Measurements from ENCODE around the gene PLK5.
"Not testable (repeated sequence)": the region's sequence is repeated elsewhere in the genome, so short reads cannot be mapped to it uniquely, and the experiment has no call there.

Gene PLK5

DNA sequence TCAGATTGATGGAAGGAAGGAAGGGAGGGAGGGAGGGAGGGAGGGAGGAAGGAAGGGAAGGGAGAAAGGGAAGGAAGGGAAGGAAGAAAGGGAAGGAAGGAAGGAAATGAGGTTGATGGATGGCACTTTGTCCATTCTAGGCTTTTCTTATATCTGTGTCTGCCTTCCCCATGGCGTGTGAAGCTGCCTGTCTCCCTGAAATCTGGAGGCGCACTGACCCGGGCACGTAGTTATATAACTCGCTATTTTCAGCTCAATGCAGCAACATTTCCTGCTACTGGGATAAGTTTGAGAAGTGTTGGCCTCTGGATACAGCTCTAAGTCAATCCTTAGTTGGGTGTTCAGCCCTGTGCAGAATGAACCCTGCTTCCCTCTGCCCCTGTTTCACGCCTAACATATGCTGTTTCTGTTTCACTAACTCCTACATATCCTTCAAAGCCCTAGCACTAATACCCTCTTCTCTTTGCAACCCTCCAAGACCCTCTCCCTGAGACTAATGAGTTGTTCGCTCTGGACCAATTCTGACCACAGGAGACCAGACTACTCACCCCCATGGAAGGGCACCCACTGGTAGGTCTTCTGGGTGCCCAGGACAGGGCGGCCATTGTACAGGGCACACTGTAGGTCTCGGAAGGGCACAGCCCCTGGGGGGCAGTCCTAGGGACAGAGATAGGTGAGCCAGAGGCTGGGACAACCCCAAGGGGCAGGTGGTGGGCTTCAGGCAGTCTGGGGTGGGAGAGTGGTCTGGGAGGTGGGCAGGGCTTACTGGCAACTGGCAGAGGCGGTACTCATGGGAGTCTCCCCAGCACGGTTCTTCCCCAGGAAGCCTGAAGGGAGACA, 14.1 kb upstream of the PLK5 start:
- no peak for DNase-seq

DNA sequence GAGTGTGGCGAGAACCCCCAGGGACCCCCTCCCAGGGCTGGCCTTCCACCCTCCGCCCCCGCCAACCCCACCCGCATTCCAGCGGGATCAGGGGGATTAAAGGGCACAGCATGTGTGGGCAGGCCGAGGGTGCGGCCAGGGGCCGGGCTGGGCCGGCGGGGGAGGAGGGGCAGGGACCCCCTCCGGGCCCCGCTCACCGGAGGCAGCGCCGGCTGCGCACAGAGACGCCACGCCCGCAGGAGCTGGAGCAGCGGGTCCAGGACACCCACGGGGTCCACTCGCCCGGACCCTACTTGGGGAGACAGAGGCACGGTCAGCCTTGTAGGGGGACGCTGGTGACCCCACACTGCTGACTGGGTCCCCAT, 13.5 kb upstream of the PLK5 start:
- DNase-seq: no peak

DNA sequence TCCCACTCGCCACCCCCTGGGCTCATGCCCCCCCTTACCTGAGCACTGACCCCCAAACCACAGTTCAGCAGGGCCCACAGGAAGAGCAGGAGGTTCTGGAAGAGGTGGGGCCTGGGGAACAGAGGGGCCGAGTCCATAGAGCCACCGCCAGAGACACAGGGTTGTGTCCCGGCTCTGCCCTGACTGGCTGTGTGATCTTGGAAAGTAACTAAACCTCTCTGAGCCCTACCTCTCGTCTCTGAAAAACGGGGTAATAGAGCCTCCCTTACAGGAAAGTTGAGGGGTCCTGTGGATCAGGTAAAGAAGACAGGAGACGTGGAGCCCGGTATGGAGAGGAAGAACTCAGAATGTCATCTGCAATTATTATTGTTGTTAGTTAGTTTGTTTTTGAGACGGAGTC, 13.1 kb upstream of the PLK5 start:
- DNase-seq: no peak

DNA sequence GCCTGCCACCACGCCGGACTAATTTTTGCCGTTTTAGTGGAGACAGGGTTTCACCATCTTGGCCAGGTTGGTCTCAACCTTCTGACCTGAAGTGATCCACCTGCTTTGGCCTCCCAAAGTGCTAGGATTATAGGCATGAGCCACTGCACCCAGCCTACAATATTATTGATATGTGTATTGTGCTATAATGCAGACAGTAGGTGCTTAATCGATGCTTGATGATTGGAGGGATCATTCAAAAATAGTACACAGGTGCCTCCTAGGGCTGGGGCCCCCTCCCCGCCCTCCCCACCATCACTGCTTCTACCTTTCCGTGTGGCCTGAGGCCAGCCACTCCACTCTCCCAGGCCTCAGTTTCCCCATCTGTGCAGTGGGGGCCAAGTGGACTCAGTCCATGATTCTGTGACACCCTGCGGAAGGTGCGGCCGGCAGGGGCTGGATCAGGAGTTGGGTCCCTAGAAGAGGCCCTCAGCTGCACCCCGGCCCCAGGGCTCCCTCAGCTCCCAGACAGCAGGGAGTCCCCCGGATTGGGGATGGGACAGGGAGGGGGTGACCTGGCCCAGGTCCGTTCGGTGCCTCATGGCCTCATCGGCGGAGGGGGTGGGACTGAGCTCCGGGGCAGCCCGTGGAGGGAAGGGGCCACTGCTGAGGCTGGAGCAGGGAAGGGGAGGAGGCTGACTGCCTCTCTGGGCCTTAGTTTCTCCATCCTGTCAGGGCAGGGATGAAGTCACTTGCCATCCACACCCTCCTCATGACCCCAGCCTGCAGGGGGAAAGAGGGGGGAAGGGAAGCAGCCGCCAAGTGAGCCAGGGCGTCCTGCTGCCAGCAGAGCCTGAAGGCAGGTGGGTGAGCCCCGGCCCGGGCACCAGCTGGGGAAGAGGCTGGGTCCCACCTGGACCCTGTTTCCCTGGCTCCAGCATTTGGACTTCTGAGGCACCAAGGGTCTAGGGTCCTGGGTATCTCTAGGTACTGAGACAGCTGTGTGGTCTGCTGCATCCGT, 12.3 kb upstream of the PLK5 start:
- DNase-seq: peak; percentile 31

DNA sequence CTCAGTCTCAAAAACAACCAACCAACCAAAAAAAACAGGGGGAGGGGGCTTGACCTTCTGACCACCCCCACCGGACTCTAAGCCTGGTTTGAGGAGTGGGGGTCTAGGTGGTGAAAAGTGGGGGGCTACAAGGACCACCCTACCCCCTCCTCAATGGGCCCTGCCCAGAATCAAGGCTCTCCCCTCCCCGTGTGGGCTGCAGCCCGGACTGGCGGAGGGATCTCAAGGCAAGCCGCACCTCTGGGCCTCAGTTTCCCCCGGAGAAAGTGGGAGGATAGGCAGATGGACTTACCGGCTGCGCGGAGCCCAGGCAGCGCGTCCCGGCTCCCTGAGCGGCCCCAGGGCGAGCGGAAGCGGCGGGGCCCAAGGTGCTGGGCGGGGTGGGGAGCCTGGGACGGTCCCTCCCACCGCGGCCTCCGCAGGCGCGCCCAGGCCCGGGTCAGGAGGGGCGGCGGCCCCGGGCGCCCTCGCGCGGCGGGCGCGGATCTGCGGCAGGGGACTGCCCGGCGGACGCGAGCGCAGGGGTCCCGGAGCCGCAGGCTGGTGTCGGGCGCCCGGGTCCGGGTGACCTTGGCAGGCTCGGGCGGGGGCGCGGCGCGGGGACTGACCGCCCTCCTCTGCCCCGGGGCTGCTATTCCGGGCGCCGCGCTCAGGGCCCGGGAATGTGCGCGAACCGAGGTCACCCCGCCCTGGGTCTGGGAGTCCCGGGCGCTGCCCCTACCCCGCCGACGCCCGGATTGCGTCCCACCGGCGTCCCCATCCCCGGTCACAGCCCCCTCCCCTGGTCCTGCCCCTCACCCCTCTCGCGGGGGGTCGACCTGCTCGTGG, 11.0 kb upstream of the PLK5 start, which contains the start of gene ADAMTSL5:
TSS of gene ADAMTSL5 (minus strand) at position 349 of the 828 bp plus-strand sequence. CDS start 2,076 bp downstream, outside the sequence.
- DNase-seq: peak; percentile 89

DNA sequence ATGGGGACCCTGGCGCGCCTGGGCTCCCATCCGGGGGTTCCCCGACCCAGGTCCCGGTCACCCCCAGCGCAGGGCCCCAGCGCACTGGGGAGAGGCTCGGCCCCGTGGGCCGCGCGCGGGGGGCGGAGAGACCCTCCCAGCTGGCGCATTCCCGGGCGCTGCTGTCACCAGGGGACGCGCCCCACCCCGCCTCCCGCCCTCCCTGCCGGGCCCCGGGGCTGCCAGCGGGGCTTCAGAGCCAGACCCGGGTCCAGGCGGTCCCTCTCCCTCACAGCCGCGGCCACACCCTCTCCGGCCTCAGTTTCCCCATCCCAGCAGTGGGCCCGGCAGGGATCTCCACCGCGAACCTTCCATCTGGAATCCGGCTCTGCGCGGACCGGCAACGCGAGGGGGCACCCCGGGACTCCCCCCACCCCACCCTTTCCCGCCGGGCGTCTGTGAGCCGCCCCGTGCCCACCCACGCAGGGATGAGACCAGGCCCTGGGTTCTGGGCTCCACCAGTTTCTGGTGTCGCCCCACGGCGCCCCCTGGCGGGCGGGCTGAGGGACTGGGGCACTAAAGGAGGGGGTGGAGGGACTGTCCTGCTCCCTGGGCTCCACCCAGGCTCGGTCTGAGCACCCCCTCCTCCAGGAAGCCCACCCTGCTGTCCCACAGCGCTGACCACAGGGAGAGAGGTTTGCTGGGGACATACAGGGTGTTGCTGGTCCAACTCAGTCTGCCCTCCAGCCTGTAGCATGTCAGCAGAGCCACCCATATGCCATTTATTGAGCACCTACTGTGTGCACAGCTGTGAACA, 10.2 kb upstream of the PLK5 start:
- DNase-seq: peak; percentile 83

DNA sequence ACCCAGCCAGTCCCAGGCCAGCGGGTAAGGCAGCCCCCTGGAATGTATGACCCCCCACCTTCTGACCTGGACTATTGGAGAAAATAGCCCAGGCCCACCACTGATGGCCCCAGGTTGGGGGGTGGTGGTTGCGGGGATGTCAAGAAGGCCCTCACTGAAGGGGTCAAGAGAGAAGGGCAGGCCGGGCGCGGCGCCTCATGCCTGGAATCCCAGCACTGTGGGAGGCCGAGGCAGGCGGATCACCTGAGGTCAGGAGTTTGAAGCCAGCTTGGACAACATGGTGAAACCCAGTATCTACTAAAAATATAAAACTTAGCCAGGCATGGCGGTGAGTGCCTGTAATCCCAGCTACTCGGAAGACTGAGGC, 9.6 kb upstream of the PLK5 start:
- DNase-seq: no peak

DNA sequence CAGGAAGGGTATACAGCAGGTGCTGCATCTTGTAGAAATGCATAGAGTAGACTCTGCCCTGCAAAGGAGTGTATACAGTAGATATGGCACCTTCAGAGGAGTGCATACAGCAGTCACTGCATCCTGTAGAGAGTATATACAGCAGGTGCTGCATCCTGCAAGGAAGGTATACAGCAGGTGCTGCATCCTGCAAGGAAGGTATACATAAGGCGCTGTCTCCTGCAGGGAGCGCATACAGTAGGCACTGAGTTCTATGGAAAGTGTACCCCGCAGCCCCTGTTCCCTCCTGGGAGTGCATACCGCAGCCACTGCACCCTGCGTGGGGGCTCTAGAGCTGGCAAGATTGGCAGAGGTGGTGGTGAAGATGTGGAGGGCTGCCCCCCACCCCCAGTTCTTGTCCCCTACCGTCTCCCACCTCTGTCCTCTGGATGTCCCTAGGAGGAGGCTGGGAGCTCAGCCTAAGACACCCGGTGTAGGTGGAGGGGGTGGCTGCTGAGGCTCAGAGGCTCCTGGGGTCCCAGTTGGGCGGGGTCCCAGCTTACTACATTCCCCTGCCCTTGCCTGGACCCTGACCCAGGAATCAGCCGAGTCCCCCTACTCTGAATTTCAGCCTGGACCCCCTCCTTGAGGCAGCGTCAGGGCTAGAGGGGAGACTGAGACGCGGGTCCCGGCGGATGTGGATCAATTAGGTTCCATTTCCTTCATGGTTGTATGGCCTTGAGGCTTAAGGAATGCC, 8.7 kb upstream of the PLK5 start:
- no peak for DNase-seq

DNA sequence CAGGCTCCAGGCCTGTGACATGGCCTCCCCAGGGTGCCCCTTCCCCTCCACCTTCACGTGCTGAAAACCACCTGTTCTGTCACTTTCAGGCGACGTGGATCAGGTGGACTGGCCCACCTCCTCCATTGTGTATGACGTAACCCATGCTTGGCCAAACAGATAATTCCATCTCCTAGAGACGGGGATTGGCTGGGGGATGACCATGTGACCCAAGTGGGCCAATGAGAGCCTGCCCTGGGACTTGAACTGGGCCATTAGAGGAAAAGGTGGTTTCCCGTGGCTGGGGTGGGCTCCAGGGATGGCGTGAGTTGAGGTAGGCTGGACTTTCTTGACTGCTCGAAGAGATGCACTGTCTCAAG, 7.5 kb upstream of the PLK5 start:
- DNase-seq: no peak

DNA sequence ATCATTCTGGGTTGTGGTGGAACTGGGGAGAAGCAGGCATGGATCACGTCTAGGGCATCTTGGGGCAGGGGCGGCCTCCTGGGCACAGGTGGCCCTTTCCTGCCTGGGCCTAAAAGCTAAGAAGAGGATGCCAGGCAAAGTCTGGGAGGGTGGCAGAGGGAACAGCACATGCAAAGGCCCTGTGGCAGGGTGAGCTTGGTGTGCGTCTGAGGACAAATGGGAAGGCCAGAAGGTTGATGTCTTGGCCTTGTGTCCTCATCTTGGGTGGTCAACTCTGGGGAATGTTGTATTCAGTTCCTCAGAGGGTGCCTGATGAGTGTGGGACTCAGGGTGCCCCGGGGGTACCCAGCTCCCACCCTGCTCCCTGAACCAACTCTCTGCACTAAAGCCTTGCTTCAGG, 5.4 kb upstream of the PLK5 start:
- DNase-seq: no peak

DNA sequence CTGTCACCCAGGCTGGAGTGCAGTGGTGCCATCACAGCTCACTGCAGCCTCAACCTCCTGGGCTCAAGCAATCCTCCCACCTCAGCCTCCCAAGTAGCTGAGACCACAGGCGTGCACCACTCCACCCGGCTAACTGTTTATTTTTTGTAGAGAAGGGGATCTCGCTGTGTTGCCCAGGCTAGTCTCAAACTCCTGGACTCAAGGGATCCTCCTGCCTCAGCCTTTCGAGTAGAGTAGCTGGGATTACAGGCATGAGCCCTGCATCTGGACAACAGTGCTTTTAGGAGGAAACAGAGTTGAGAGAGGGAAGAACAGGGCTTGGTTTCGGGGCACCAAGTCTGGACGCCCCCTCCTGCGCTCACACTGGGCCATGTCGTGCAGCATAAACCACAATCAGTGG, 4.1 kb upstream of the PLK5 start:
- not testable (repeated sequence) for DNase-seq

DNA sequence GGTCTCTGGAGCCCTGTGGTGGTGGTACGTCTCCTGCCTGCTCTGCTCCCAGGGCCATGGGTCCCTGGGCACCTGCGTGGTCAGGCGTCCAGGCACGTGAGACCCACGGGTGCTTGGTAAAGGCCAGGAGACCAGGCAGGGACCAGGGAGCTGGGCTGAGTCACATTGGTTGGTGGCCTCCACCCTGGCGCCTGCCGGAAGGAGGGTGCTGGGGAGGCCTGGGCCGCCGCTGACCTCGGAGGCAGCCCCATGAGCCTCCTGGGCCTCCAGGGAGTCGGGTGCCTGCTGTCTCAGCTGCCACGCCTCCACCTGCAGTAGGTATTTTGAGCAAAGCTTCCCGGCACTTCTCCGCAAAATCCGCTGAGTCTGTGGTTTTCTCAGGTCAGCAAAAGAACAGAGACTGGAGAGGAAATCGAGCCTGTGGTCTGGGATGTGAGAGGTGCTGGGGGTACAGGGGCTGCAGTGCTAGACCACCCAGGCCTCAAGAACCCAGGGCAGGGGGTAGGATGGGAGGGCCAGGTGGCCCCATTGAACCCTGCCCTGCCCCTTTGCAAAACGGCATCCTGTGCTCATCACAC, 3.6 kb upstream of the PLK5 start:
- DNase-seq: peak; percentile 93

DNA sequence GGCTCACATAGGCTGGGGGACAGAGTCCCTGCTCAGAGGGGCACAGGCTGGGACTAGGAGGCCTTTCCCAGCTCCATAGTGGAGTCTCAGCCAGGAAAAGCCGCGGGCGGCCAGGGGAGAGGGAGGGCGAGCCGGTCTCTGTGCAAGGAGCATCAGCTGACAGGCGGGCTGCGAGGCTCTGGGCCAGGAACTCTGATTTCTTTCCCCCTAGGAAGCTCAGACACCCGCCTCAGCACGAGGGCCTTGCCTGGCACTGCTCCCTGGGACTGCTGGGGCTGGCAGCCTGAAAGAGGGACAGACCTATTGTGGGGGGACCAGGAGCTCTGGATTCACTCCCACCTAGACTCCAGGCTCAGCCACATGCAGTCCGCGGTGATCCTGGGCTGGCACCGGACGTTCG, 2.2 kb upstream of the PLK5 start:
- DNase-seq: no peak

DNA sequence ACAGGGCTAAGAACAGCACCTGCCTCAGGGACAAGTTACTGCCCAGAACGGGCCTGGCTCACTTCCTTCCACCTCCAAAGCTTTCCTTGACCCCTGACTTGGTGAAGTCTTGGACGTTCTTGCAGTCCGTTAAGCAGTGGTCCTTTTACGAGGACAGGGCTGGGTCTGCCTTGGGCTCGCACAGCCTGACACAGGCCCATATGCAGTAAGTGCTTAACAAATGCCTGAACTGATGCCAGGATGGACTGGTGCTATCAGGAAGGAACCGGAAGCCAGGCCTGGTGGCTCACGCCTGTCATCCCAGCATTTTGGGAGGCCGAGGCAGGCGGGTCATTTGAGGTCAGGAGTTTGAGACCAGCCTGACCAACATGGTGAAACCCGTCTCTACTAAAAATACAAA, 1.8 kb upstream of the PLK5 start:
- no peak for DNase-seq

DNA sequence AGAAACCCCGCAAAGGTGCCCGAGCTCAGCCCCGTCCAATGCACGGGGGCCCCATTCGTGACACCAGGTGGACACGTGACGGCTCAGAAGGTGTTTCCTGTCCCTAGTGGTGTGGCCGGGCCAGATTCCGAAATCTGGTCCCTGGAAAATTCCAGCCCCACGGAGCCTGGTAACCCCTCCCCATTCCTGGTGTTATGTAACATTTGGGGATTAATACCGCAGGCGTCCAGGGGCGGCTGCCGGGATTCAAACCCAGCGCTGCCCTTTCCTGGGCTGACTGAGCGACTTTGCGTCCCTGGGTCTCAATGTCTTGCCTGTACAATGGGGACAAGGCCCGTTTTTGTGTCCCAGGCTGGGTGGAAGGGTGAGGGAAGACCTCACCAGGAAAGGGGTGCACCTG, 1.0 kb upstream of the PLK5 start:
- no peak for DNase-seq

DNA sequence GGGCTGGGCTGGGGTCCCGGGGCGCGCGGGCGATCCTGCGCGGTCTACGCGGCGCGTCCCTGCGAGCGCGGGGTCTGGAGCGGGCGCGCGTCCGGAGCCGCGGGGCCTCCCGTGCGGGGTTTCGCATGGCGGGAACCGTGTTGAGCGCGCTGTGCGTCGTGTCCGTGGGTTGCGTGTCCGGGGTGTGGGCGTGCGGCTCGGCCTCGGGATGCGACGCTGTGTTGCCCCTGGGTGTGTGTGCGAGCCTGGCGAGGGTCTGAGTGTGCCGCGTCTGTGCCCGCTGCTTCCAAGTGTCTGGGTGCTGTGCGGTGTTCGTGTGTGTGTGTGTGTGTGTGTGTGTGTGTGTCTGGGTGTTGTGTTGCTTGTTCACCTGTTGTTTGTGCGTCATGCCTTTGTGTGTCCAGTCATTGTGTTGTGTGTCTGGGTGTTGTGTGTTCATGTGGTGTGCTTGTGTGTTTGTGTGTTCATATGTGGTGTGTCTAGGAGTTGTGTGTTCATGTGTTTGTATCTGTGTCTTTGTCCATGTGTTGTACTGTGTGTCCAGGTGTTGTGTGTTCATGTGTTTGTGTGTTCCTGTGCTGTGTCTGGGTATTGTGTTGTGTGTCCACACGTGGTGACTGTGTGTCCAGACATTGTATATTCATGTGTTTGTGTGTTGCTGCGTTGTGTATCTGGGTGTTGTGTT, 552 bp downstream of the PLK5 start:
- no peak for DNase-seq

DNA sequence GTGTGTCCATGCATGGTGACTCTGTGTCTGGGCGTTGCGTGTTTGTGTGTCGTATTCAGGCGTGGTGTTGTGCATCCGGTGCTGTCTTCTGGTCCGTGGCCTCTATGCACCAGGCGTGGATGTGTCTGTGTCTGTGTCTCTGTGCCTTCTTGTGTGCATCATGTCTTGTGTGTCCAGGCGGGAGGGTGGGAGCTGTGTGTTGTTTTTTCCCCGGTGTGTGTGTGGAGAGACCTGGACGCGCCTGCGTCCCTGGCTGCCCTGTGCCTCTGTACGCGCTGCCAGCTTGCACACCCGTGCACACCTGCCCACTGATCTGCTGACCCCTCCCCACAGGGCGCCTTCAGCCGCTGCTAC, 1.1 kb downstream of the PLK5 start:
- DNase-seq: no peak

DNA sequence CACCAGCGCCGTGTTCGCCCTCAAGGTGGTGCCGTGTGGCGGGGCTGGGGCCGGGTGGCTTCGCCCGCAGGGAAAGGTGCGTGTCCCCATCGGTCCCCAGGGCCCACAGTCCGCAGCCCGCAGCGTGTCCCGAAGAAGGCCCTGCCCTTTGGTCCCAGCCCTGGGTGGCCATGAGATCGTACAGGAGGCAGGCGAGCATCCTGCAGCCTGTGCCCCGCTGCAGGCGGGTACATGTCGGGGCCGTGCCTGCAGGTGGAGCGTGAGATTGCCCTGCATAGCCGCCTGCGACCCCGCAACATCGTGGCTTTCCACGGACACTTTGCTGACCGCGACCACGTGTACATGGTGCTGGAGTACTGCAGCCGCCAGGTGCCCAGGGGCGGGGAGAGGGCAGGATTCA, 1.5 kb downstream of the PLK5 start:
- DNase-seq: no peak

DNA sequence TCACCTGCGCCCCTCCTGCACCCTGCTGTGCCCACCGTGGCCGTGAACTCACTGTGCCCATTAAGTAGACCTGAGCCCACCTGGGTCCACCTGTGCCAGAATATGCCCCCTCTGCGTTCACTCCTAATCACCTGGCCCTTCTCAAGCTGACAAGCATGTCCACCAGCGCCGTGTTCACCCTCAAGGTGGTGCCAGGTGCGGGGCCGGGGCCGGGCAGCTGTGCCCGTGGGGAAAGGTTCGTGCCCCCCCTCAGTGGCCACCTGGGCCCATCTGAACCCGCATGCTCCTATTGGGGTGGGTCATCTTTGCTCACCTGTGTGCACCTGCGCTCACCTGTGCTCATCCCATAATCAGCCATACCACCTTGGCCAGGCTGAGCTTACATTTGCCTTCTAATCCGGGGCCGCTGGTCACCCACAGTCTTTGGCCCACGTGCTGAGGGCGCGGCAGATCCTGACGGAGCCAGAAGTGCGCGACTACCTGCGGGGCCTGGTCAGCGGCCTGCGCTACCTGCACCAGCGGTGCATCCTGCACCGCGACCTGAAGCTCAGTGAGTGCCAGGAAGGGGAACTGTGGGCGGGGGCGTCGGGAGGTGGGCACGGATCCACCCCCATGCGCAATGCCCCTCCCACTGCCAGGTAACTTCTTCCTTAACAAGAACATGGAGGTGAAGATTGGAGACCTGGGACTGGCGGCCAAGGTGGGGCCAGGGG, 2.3 kb downstream of the PLK5 start:
- no peak for DNase-seq
